Mucosa of descending colon (tissue), 3 donors: ENCODE data around the gene PFDN2. TPM values are rescaled to one million over a fixed set of nuclear protein-coding genes. Genes with fewer than 3 reads are reported as not detected.

ENCODE experiments used
- ATAC-seq: fragments of 200-7000 bp; cut with Tn5 transposase; one replicate; pipeline ENCODE4 v1.9.1; 2020; ENCODE audit warnings: mild to moderate bottlenecking, moderate library complexity
- DNase-seq, 3 donors: peaks; one replicate each; pipeline ENCODE4 v3.0.0-alpha.2; 2020
- H3K36me3 ChIP-seq: fragments of 200-600 bp; one replicate; pipeline ENCODE4 v1.8.0; 2021; ENCODE audit warnings: low read depth, mild to moderate bottlenecking
- H3K4me1 ChIP-seq: fragments of 200-600 bp; one replicate; pipeline ENCODE4 v1.8.0; 2021; ENCODE audit warnings: low read depth, mild to moderate bottlenecking
- H3K4me3 ChIP-seq: fragments of 200-600 bp; one replicate; pipeline ENCODE4 v1.8.0; 2021; ENCODE audit warnings: mild to moderate bottlenecking
- H3K9me3 ChIP-seq: fragments of 200-600 bp; one replicate; pipeline ENCODE4 v1.8.0; 2021; ENCODE audit warnings: mild to moderate bottlenecking
- intact Hi-C, 2 donors: fragments of 100-400 bp; cut with DNase I in 1 of 2; cut with micrococcal nuclease in 1 of 2; formaldehyde crosslinking; loops; one replicate each; pipeline versions ENCODE4 v1.11.0 to v1.11.1; 2022; cut with DNase I, micrococcal nuclease
- total RNA-seq, 3 donors: library from RNA; stranded (reverse); fragmentation: NEBNext Ultra II Directional in 2 of 3; extraction: Animal tissue kit (Norgen Biotek cat#: 25700) in 2 of 3; gene quantifications; one replicate each; pipeline versions ENCODE4 v1.2.1 to v1.2.4, GENCODE V29; 2021 to 2023
- TF ChIP-seq, protein P1 (sequence below): fragments of 200-600 bp; IDR thresholded peaks from one replicate; pipeline ENCODE4 v1.8.0; 2022; ENCODE audit warnings: antibody characterized with exemption, mild to moderate bottlenecking
- donor health status: DM: no; HTN: no; CAD: no; lungs with moderate emphysema.
- donor health status: DM: no; HTN: no; CAD: no.
- donor health status: DM: no; HTN: yes; CAD: no.

PFDN2 gene
- total RNA-seq, 3 donors from 2014 or later: 20.7 to 40.2 (median 29.4) TPM

GRCh38 chr1:161100556-161100955 is 17.3 kb downstream of the PFDN2 start:
- intact Hi-C loops: no loop called here
- no peak for DNase-seq
- Histone ChIP-seq H3K4me1 (no peaks in the 10 kb centered on the region), H3K4me3 (no peak overlapping the region), H3K9me3 (no peaks in the 10 kb centered on the region), H3K36me3 (no peaks in the 10 kb centered on the region)
- no peak for ATAC-seq
- TF ChIP-seq, protein P1, sequence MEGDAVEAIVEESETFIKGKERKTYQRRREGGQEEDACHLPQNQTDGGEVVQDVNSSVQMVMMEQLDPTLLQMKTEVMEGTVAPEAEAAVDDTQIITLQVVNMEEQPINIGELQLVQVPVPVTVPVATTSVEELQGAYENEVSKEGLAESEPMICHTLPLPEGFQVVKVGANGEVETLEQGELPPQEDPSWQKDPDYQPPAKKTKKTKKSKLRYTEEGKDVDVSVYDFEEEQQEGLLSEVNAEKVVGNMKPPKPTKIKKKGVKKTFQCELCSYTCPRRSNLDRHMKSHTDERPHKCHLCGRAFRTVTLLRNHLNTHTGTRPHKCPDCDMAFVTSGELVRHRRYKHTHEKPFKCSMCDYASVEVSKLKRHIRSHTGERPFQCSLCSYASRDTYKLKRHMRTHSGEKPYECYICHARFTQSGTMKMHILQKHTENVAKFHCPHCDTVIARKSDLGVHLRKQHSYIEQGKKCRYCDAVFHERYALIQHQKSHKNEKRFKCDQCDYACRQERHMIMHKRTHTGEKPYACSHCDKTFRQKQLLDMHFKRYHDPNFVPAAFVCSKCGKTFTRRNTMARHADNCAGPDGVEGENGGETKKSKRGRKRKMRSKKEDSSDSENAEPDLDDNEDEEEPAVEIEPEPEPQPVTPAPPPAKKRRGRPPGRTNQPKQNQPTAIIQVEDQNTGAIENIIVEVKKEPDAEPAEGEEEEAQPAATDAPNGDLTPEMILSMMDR: no peak

DNA sequence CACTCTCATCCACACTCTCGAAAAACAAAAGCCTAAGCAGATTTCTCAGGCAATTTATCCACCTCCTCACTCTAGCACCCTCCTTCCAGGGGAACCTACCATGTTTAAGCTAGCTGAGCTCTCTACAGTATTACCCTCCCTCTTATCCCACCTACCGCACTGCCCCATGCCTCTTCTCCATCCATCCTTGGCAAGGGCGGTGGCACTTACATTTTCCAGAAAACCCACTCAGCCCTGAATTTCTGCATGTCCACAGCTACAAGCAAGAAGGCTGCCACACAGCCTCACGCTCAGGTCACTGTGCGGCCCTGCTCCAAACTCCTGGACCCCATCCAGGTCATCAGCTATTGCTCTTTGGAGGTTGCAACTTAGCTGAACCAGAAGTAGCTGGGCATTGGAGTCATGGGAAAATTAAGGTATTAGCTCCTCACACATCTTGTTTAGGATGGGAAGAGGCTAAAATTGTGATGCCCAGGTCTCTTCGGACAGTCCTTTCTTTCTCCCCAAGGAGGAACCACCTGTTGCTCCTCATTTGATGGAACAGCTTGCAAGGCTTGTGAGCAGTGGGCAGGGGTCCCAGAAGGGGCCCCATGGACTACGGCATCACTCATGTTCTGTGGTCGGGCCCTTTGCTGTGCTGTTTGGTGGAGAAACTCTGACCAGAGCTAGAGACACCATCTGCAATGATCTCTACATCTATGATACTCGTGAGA is 18.6 kb downstream of the PFDN2 start:
- intact Hi-C loops: loop anchor here (5.0 to 10.0 kb wide), 3 partner anchors 52 to 104 kb away; partner anchors contain the start of gene USF1 (in 1 of the 2)
- DNase-seq (no peak), ATAC-seq (no peak)
- no peaks in the 10 kb centered on the region for H3K9me3 ChIP-seq
- H3K4me1 ChIP-seq: no peaks in the 10 kb centered on the region
- TF ChIP-seq, protein P1: no peak
- H3K36me3 ChIP-seq: no peaks in the 10 kb centered on the region
- no peak overlapping the region for H3K4me3 ChIP-seq

DNA sequence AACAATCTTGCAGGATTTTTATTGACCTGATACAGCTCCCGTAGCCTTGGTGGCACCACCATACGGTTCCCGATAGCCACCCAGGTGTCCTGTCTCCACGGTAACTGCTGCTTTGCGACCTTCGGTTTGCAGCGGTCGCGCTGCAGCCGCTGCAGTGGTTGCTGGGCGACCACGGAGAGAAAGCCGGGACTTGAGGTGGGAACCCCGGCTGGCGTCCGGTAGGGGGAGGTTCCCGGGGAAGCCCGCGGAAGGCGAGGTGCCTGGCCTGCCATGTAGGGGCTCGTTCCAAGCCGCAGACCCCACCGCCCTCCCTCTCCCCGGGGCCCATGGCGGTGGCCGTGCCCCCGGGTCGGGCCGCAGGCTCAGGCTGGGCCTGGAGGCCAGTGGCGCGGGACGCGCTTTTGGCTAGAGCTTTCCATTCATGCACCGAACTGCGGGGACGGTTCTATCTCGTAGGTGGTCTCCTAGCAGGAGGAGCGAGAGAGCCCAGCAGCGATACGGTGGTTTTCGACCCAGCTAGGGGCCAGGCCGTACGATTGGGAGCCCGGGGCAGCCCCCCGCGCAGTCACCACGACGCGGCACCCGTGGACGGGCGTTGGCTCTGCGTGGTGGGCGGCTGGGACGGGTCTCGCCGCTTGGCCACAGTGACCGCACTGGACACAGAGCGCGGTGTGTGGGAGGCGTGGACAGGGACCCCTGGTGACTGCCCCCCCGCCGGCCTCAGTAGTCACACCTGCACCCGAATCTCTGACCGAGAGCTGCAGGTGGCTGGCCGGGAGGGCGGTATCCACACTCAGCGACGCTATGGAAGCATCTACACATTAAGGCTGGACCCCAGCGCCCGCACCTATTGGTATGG is 19.4 kb downstream of the PFDN2 start, which contains the start of gene KLHDC9:
Gene KLHDC9, plus strand, starts transcription at position 152 of the 859 bp plus-strand sequence. Its CDS starts 175 bp downstream, at position 327.
- TF ChIP-seq, protein P1: peak; percentile 8
- Histone ChIP-seq H3K9me3 (no peaks in the 10 kb centered on the region), H3K4me3 (peak within 1 kb of the TSS; percentile 50), H3K4me1 (no peaks in the 10 kb centered on the region), H3K36me3 (no peaks in the 10 kb centered on the region)
- ATAC-seq: peak; percentile 95
- intact Hi-C loops: loop anchor here (5.0 to 10.0 kb wide), 3 partner anchors 51 to 104 kb away; partner anchors contain the start of gene USF1 (in 1 of the 2)
- DNase-seq: peak; percentile 90 to 93 (median 93)

DNA sequence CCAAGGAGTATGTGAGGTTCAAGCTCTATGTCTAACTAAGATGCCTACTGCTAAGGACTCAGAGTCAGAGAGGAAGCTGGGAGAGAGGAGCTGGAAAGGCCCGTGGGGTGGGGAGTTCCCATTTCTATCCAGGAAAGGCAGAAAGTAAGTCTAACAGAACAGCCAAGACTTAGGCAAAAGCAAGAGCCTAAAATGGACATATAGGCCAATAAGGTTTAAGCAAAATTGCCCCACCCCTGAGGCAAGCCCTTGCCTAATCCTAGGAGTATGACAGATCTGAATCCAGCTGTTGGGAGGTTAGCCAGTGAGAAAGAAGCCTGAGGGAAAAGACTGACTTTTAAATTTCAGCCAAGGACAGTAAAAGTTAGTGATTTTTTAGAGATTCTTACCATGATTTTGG is 21.3 kb downstream of the PFDN2 start:
- no peak for ATAC-seq
- Histone ChIP-seq H3K36me3 (no peaks in the 10 kb centered on the region), H3K4me1 (no peaks in the 10 kb centered on the region), H3K4me3 (no peak overlapping the region), H3K9me3 (no peaks in the 10 kb centered on the region)
- DNase-seq: no peak
- intact Hi-C loops: loop anchor here (5.0 to 10.0 kb wide), 3 partner anchors 49 to 102 kb away; partner anchors contain the start of gene USF1 (in 1 of the 2)
- TF ChIP-seq, protein P1: no peak

GRCh38 chr1:161096015-161096414 is 21.8 kb downstream of the PFDN2 start:
- TF ChIP-seq, protein P1: no peak
- Histone ChIP-seq H3K9me3 (no peaks in the 10 kb centered on the region), H3K4me1 (no peaks in the 10 kb centered on the region), H3K4me3 (no peak overlapping the region), H3K36me3 (no peaks in the 10 kb centered on the region)
- intact Hi-C loops: loop anchor here (5.0 to 10.0 kb wide), 3 partner anchors 49 to 101 kb away; partner anchors contain the start of gene USF1 (in 1 of the 2)
- DNase-seq: no peak
- no peak for ATAC-seq
